Ascending aorta (tissue), 2 donors: ENCODE measurements around the gene AUTS2. TPM values are rescaled to one million over a fixed set of nuclear protein-coding genes. Genes with fewer than 3 reads are reported as not detected.

Experiments used
- DNase-seq, 2 donors: peaks; one replicate each; pipeline ENCODE4 v3.0.0-alpha.2; 2019; ENCODE audit warnings: low spot score in 2 of 2
- H3K27ac ChIP-seq, 2 donors: fragments of 200-600 bp; sonication (generic); one replicate each; pipeline ENCODE4 v1.5.1; 2016 to 2017; ENCODE audit warnings: mild to moderate bottlenecking in 1 of 2
- H3K27me3 ChIP-seq: fragments of 200-600 bp; sonication (generic); one replicate; pipeline ENCODE4 v1.5.1; 2017
- H3K36me3 ChIP-seq, 2 donors: fragments of 200-600 bp; sonication (generic); one replicate each; pipeline ENCODE4 v1.5.1; 2016
- H3K4me1 ChIP-seq, 2 donors: fragments of 200-600 bp; sonication (generic); one replicate each; pipeline ENCODE4 v1.5.1; 2016 to 2017; ENCODE audit warnings: mild to moderate bottlenecking in 1 of 2
- H3K4me3 ChIP-seq, 2 donors: fragments of 200-600 bp; sonication (generic); one replicate each; pipeline ENCODE4 v1.5.1; 2016 to 2017; ENCODE audit warnings: mild to moderate bottlenecking in 1 of 2
- H3K9me3 ChIP-seq, 2 donors: fragments of 200-600 bp; sonication (generic); one replicate each; pipeline ENCODE4 v1.5.1; 2016
- CTCF ChIP-seq, 3 experiments: fragments of 200-600 bp in 2 of 3; fragments of 450-650 bp in 1 of 3; sonication (generic) in 2 of 3; IDR thresholded peaks; one replicate each; pipeline ENCODE4 v1.5.1; 2016 to 2019; ENCODE audit warnings: antibody characterized with exemption in 3 of 3, mild to moderate bottlenecking in 1 of 3, moderate library complexity in 1 of 3
- intact Hi-C: fragments of 100-400 bp; cut with DNase I; formaldehyde crosslinking; loops from one replicate; pipeline ENCODE4 v1.15.1; 2023
- total RNA-seq: library from RNA; depleted of rRNA; stranded (reverse); fragments of >200 nt; gene quantifications from one replicate; pipeline ENCODE4 v1.1.0, GENCODE V29; 2016

AUTS2 gene
- total RNA-seq, 1 donor from 2014 or later = 90.4 TPM

GRCh38 chr7:70098905-70099672, 500.8 kb downstream of the AUTS2 start:
- intact Hi-C loops = loop anchor here (10.0 kb wide), 1 partner anchor 596 kb away; no protein-coding TSS in a partner anchor
- Histone ChIP-seq H3K9me3 (no peaks in the 10 kb centered on the region), H3K27me3 (no peaks in the 10 kb centered on the region), H3K27ac (peak overlapping the region; percentile 21 to 74), H3K36me3 (no peaks in the 10 kb centered on the region), H3K4me1 (peaks cover 0 to 13% of the 10 kb centered on the region in 2 donors), H3K4me3 (no peak overlapping the region)
- TF ChIP-seq CTCF (IDR thresholded peaks at IDR 0.05) = no peak
- no peak for DNase-seq

- no peak for DNase-seq
- Histone ChIP-seq H3K9me3 (no peaks in the 10 kb centered on the region), H3K27ac (no peak overlapping the region), H3K4me3 (no peak overlapping the region), H3K36me3 (no peaks in the 10 kb centered on the region), H3K4me1 (peaks cover 0 to 8% of the 10 kb centered on the region in 2 donors), H3K27me3 (no peaks in the 10 kb centered on the region)
- intact Hi-C loops = loop anchor here (10.0 kb wide), 1 partner anchor 61 kb away; no protein-coding TSS in a partner anchor
- TF ChIP-seq CTCF (IDR thresholded peaks at IDR 0.05) = no peak
These were observed 506.0 kb downstream of the AUTS2 start for GRCh38 chr7:70104243-70104642.

GRCh38 chr7:70113078-70113477, 514.8 kb downstream of the AUTS2 start:
- no peaks in the 10 kb centered on the region for H3K4me1 ChIP-seq
- no peak for TF ChIP-seq CTCF (IDR thresholded peaks at IDR 0.05)
- no peak overlapping the region for H3K4me3 ChIP-seq
- no peaks in the 10 kb centered on the region for H3K27me3 ChIP-seq
- H3K9me3 ChIP-seq = no peaks in the 10 kb centered on the region
- intact Hi-C loops = no loop called here
- H3K36me3 ChIP-seq = no peaks in the 10 kb centered on the region
- no peak for DNase-seq
- H3K27ac ChIP-seq = no peak overlapping the region

GRCh38 chr7:70113536-70113935, 515.3 kb downstream of the AUTS2 start:
- Histone ChIP-seq H3K27ac (no peak overlapping the region), H3K27me3 (no peaks in the 10 kb centered on the region), H3K36me3 (no peaks in the 10 kb centered on the region), H3K4me3 (no peak overlapping the region), H3K4me1 (no peaks in the 10 kb centered on the region), H3K9me3 (no peaks in the 10 kb centered on the region)
- no peak for TF ChIP-seq CTCF (IDR thresholded peaks at IDR 0.05)
- intact Hi-C loops = no loop called here
- DNase-seq = no peak

- H3K4me3 ChIP-seq = no peak overlapping the region
- no peaks in the 10 kb centered on the region for H3K27me3 ChIP-seq
- no peak overlapping the region for H3K27ac ChIP-seq
- no peak for TF ChIP-seq CTCF (IDR thresholded peaks at IDR 0.05)
- H3K9me3 ChIP-seq = no peaks in the 10 kb centered on the region
- H3K4me1 ChIP-seq = no peaks in the 10 kb centered on the region
- intact Hi-C loops = no loop called here
- no peaks in the 10 kb centered on the region for H3K36me3 ChIP-seq
- no peak for DNase-seq
These were observed 516.5 kb downstream of the AUTS2 start for GRCh38 chr7:70114806-70115205.
